Middle frontal gyrus (tissue), 1 donor: Measurements from ENCODE around the gene IL12B.
"Not testable (repeated sequence)": the region's sequence is repeated elsewhere in the genome, so short reads cannot be mapped to it uniquely, and the experiment has no call there.

ENCODE experiments used
- DNase-seq: peaks from one replicate; pipeline ENCODE4 v3.0.0-alpha.2; 2015; ENCODE audit warnings: low spot score; ENCODE audit errors: extremely low spot score

Gene IL12B

DNA sequence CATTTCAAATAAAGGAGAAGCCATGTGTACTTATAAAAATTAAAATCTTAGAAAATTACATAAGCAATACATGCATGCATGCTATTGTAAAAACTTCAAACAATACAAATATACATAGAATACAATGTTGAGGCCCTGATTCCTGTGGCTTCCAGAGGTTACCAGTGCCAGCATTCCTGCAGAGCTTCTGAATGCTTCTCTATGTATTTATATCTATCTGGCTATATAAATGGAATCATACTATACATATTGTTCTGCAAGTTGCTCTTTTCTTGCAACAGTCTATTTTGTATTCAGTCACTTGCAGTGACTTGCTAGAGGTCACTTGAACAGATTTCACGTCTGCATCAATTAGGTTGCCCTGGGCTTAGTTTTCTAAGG is 3.2 kb upstream of the IL12B start:
- DNase-seq: no peak

DNA sequence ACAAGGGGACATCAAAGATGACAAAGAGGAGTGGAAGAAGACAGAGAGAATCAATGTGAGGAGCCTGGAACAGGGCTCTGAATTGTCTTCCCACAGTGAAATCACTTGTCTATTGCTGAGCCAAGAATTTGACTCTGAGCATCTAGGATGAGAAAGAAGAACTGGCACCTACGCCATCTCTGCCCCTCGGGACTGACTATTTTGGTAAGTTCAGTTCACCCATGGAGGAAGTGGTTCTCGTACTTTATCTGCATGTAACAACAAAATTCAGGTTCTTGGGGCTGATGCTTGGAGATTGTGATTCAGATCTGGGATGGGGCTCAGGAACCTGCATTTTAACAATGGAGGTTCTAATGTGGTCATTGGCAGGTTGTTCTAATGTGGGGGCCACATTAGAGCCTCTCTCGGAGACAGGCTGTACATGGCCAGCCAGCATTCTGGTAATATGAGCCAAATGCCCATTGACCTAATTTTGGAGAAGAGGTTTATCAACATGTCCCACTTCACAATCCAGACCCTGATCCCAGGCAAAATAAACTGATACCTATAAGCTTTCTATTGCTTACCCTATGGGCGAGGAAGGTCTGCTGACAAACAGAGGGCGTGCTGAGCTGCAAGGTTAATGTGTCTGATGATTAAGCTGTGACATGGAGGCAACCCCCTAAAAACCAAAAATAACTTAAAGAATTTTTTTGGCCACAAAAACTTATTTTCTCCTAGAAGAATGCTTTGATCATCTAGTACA is 2.7 kb upstream of the IL12B start:
- DNase-seq: no peak

DNA sequence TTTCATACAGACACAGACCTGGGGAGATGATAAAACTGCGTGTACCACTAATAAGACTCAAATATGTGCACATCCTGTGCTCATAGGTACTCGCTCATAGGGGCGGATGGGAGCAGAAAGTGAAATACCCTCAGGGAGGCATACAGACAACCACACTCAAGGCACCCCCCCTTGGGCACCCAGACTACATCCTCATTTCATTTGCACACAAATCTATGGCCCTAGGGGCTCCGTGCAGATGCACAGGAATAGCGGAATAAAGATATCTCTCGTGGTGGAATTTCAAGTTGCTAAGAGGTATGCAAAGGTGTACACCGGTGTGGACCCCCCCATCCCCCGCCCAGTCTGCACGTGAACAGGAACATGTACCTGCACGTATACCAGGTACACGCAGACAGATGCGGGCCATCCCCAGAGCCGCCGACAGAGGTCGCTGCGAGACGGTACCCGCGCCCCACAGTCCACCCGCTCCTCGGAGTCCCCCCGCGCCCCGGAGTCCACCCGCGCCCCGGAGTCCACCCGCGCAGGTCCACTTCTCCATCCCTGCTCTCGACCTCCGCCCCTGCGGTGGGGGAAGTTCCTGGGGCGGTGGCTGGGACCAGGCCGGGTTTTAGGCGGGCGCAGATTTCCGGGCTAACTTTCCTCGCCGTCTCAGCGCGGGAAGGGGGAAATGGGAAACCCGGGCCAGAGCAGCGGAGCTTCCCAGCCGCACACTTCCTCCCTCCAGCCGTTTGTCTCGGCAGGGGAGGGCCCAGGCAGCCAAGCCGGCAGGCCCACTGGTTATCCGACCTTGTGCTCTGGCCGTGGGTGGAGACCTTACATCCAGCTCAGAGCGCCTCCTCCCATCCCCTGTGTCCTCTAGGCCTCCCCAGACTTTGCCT is 1.0 kb upstream of the IL12B start:
- DNase-seq: no peak

DNA sequence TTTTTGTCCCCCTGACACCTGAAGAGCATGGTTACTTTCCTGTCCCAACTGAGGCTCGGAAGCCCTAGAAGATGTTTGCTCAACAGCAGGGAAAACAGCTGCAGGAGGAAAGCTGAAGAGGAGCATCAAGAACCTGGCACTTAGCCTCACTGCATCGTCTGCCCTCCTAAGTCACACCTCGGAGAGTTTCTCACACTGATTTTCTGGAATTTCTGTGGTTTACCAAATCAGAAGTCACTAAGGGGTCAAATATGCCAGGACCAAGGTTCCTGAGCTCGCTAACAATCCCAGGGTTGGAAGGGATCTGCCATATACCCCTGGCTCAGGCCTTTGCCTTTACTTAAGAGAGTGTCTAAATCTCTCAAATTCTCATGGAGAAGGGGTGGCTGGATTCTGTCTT is 5.3 kb downstream of the IL12B start:
- DNase-seq: no peak

DNA sequence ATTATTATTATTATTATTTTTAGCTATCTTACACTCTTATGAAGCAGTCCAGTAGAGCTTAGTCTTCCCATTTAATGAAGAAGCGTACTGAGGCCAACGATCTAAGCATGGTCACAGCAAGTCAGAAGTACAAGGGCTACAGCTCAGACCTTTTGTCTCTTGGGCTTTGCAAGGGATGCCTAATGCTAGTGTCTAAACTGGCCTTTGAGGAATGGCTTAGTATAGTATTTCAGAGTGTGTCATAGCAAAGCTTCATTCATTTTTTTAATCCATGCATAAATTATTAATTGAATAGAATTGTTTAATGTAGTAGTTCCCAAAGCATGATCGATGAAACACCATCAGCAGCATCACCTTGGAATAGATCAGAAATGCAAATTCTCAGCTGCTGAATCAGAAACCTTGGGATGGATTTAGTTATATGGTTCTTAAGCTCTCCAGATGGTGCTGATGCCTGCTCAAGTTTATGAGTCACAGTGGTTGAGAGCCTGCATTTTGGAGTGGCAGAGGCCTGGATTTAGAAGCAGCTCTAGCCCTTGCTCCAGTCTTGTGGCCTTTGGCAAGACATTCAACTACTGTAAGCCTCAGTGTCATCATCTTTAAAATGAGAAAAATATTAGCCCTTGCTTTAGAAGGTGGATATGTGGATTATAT is 6.1 kb downstream of the IL12B start:
- no peak for DNase-seq

DNA sequence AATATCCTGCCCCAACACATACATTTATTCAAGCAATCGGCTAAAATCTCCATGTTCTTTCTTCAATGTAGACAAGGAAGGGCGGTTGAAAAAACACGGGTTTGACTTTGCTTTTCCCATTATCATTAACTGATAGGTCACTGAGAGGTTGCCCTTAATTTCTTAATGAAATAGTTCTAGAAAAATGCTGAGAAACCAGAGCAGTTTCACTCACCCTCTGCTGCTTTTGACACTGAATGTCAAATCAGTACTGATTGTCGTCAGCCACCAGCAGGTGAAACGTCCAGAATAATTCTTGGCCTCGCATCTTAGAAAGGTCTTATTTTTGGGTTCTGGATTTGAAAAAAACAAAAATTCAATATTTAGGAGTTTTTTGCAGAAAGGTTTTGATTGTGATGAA is 8.1 kb downstream of the IL12B start:
- DNase-seq: no peak

DNA sequence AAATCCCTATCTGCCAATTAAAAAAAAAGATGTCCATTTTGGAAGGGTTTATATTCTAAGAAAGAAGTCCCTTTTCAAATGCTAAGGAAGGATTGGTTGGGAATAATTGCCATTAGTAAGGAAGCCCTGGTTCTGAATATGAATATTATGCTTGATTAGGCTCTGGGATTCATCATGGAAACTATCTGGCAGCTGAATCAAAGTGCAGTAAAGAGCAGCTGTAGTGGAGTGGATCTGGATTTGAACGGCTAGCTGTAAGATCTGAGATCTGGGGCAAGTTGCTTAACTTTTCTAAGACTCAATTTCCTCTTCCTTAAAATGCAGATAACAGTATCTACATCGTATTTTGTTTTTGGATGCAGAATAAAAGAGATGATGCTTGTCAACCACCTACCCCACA is 10.5 kb downstream of the IL12B start:
- DNase-seq: no peak

DNA sequence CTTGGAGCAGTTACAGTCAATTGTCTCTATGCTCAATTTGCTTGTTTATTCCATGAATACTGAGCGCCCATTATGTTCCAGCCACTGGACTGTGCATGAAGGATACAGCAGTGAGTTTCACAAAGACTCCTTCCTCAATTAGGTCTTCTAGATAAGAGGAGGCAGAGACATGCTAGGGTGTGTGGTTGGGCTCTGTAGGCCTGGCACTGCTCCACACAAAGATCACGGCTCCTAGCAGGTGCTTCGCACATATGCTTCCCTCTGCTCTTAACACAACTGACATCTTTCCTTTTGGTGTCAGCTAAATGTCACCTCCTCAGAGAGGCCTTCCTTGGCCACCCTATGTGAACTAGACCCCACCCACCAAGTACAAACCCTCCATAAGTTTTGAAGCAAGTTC is 10.9 kb downstream of the IL12B start:
- no peak for DNase-seq

DNA sequence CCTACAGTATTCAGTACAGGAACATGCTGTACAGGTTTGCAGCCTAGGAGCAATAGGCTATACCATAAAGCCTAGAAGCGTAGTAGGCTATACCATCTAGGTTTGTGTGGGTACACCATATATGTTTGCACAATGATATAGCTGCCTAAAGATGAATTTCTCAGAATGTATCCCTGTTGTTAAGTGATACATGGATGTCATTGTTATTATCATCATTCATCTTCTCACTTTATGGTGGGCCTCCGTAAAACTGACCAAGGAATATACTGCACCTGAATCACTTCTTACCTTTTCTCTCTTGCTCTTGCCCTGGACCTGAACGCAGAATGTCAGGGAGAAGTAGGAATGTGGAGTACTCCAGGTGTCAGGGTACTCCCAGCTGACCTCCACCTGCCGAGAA is 11.8 kb downstream of the IL12B start:
- no peak for DNase-seq

DNA sequence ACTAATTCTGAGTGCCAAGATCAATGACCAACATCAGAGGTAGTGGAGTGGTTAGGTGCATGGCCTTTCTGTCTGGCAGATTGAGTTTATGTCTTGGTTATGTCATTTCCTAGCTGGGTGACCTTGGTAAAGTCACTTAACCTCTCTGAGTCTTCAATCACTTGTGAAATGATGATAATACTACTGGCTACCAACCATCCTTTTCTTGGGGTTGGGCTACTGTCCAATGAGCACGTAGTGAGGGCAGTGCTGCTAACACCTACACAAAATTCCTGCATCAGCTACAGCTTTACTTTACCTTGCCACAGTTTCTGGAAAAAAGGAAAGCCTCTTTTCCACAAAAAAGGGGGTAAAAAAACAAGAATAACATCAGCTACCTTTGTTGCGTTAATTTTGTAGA is 12.4 kb downstream of the IL12B start:
- DNase-seq: no peak

DNA sequence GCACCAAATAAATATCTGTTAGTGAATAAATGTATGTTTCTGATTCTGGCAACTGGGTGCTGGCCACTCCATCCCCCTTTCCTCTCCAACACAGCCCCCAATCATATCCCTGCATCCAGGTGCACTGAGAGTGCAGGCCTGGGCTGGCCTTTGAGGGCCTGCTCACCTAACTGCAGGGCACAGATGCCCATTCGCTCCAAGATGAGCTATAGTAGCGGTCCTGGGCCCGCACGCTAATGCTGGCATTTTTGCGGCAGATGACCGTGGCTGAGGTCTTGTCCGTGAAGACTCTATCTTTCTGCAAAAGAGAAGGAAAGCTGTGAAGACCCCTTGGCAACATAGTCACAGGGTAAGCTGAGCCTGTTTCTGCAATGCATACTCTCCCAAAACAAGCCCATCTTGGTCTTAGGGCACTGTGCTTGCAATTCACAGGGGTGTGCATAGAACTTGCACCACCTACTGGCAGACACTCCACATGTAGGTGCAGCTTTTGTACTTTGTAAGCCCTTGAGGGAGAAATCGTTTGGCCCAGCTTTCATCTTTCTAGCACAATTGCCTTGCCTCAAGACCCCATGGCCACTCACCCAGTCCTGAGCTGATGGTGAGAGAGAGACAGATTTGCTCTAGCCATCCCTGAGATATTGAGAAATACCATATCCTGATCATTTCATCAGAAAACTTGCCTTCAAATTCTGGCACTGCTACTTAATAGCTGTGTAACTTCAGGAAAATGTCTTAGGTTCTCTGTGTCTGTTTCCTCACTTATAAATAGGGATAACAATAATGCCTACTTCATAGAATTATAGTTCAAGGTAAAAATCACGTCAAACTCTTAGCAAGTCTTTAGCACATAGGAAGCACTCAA is 13.5 kb downstream of the IL12B start:
- no peak for DNase-seq

DNA sequence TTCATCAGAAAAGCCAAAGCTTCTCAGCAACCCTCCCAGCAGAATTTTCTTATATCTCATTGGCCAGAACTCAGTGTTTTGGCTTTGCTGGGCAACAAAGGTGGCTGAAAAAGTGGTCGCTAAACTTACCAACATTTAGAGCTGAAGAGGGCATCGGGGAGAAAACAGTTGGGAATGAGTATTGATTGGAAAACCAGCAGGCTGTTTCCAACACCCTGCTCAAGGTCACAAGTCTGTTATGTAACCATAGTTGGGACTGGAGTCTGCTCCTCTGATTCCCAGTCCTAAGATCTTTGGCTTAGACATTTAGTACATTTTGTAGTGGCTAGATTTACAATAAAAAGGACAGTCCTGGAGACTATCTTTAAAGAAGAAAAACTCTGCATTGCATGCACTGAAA is 17.1 kb downstream of the IL12B start:
- DNase-seq: no peak

DNA sequence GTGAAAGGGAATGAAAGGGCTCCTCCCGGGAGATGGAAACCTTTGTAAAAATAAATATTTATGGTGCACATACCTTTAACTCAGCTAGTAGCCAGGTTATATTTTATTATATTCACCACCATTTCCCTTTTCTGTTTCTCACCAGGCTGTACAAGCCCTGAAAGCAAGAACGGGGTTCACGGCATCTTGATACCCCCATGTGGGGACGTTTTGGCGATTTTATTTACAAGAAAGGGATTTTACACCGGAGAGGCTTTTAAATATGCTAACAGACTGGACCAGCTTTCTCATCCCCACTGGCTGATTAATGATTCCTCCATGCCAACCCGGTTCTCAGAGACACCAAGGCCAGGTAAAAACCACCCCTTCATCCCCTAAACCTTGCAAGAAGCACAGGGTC is 19.2 kb downstream of the IL12B start:
- no peak for DNase-seq

DNA sequence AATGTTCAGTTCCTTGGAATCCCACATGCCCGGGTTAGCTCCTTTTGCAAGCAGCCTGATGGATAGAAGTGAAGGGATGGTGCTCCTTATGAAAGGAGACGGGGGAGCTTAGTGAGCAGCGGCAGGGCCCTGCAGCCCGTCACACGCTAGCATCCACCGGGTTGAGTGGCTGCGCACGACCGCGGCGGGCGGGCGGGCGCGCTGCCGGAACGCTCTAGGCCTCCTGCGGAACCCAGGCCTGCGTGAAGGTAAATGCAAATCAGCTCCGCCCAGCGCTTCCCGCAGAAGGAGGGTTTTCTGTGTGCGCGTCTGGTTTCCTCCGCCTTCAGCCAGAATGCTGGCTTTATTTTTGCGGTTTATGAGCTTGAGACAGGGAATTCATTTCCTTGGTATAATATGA is 19.8 kb downstream of the IL12B start:
- no peak for DNase-seq

DNA sequence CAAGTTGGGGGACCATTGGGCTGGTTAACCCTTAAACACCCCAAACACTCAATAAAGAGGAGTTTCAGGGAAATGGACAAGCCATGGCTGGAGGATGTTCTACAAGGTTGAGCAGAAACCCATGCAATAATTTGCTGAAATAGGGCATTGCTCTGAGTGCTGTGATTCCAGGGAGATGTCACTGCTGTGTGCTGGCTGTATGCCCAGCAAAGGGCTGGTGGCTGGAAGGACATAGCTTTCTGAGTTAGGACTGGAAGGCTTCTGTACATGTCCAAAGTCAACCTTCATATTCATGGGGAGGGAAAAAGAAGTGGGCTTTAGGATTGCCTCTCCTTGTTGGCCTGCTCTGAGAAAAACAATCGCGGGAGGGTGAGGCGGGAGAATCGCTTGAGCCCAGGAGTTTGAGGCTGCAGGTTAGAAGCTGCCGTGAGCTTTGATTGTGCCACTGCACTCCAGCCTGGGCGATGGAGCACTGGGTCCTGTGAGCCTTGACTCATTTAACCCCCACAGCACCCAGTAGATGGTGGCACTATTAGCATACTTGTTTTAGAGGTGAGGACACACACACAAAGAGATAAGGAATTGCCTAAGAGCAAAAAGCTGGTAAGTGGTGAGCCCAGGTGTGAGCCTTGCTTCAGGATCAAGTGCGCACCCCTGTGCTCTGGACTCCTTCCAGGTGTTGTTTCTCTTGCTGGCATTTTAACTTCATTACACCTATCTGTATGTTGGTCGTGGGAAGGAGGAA is 20.4 kb downstream of the IL12B start:
- DNase-seq: no peak

DNA sequence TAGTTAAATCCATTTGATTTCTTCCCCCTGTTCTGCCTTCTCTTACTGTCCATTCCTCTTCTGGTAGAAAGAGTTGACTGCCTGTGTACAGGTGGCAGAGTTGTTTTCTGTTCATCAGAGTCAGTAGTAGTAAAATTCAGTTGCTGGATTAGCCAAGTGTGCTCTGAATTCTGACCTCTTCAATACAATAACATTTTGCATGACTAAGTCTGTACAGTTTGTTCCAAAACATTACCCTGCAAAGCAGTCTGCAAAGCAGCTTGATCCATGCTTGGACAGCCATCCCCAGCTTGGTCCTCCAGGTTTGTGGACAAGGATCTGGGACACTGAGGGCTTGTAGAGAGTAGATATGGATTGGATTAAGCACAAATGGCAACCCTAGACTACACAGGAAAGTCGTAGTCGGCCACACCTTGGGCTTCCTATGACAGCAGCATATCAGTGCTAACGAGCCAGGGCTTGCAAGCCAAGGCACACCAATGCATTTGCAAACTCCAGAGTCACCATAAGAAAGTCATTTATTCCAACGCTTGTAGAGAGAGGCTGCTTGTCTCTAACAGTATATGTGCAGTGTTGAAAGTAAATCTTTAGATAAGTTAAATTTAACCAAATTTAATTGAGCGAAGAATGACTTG is 25.2 kb downstream of the IL12B start:
- no peak for DNase-seq

DNA sequence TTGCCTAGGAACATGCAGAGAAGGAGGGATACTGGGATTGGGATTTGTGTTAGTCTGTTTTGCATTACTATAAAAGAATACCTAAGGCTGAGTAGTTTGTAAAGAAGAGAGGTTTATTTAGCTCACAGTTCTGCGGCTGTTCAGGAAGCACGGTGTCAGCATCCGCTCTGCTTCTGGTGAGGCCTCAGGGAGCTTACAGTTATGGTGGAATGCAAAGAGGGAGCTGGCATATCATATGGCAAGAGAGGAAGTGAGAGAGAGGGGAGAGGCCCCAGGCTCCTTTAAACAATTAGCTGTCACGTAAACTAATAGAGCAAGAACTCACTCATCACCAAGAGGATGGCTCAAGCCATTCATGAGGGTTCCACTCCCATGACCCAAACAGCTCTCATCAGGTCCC is 27.0 kb downstream of the IL12B start:
- no peak for DNase-seq

DNA sequence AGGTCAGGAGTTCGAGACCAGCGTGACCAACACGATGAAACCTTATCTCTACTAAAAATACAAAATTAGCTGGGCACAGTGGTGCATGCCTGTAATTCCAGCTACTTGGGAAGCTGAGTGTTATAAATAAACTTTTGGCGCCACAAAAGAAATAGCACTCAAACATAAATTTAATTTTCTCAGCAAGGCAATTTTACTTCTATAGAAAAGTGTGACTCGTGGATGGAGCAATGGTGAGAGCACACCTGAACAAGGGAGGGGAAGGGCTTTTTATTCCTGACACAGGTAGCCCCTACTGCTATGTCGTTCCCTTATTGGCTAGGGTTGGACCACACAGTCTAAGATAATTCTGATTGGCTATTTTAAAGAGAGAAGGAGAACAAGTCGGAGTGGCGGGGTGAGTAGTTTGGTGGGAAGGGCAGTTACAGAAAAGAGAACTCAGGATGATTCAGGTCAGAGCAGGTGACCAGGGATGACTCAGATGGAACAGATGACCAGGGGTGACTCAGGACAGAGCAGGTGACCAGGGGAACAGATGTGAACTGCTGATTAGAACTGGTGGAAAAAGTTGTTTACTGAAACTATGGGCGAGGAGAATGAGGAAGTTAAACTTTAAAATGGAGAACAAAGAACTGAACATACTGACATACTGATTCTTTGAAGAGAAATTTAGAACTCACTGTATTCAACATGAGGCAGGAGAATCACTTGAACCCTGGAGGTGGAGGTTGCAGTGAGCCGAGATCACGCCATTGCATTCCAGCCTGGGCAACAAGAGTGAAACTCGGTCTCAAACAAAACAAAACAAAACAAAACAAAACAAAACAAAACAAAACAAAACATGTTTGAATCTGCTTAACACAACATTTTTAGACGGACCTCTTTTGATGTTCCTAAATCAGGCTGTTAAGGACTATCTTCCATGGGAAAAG is 28.1 kb downstream of the IL12B start:
- DNase-seq: not testable (repeated sequence)

DNA sequence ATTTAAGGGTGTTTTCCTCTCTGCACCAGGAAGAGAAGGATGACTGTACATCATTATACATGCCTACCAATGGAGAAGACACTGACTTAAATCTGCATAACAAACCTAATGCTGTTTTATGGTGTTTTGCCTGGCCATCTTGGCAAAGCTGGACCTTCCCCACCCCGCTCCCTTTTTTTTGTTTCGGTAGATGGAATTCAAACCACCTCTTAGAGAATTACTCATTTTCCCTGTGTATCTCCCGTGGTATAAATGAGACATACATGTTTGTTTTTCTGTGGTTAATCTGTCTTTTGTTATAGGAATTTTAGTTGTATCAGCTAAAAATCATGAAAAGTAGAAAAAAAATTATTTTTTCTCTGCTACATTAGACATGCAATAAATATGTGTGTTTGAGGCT is 28.8 kb downstream of the IL12B start:
- no peak for DNase-seq
